HG03521 (cell line): Measurements from ENCODE around the gene SLC9C1.

ENCODE experiments used
- ATAC-seq: cut with Tn5 transposase; IDR thresholded peaks from one replicate; pipeline ENCODE4 v1.9.1; 2021; ENCODE audit warnings: mild to moderate bottlenecking, moderate library complexity; ENCODE audit not compliant: unreplicated experiment

The SLC9C1 gene

GRCh38 chr3:112132975-112133448 is 161.0 kb downstream of the SLC9C1 start, which contains the start of gene GCSAM:
GCSAM (minus strand) TSS chr3:112133248; CDS start chr3:112133120, 128 bp downstream.
- peak; percentile 56 for ATAC-seq

GRCh38 chr3:112132554-112132953 is 161.5 kb downstream of the SLC9C1 start:
- no peak for ATAC-seq

- ATAC-seq, result no peak
Measured at GRCh38 chr3:112132088-112132487, 161.9 kb downstream of the SLC9C1 start.

GRCh38 chr3:112131111-112131510 is 162.9 kb downstream of the SLC9C1 start:
- no peak for ATAC-seq

GRCh38 chr3:112130638-112130993 is 163.4 kb downstream of the SLC9C1 start:
- no peak for ATAC-seq

- no peak for ATAC-seq
Measured at GRCh38 chr3:112129925-112130637, 163.9 kb downstream of the SLC9C1 start.

- ATAC-seq, result peak; percentile 70
Measured at GRCh38 chr3:112128843-112129727, 164.9 kb downstream of the SLC9C1 start.

- no peak for ATAC-seq
Measured at GRCh38 chr3:112127522-112128494, 166.2 kb downstream of the SLC9C1 start.

GRCh38 chr3:112126511-112126911 is 167.5 kb downstream of the SLC9C1 start:
- no peak for ATAC-seq

- ATAC-seq, result no peak
Measured at GRCh38 chr3:112124907-112125607, 169.0 kb downstream of the SLC9C1 start.

- ATAC-seq, result no peak
Measured at GRCh38 chr3:112123548-112123947, 170.5 kb downstream of the SLC9C1 start.

- no peak for ATAC-seq
Measured at GRCh38 chr3:112122870-112123269, 171.1 kb downstream of the SLC9C1 start.

- ATAC-seq, result no peak
Measured at GRCh38 chr3:112121577-112122547, 172.2 kb downstream of the SLC9C1 start.

GRCh38 chr3:112119962-112120836 is 173.8 kb downstream of the SLC9C1 start:
- no peak for ATAC-seq

- ATAC-seq, result peak; percentile 30
Measured at GRCh38 chr3:112117841-112118571, 176.0 kb downstream of the SLC9C1 start.

- ATAC-seq, result no peak
Measured at GRCh38 chr3:112117415-112117814, 176.6 kb downstream of the SLC9C1 start.

- no peak for ATAC-seq
Measured at GRCh38 chr3:112116748-112117186, 177.2 kb downstream of the SLC9C1 start.
